Natural killer cell (primary cell): Measurements from ENCODE around the gene ARID5B. TPM values are rescaled to one million over a fixed set of nuclear protein-coding genes. Genes with fewer than 3 reads are reported as not detected.

Experiments
- ATAC-seq, 3 donors: fragments of 150-1000 bp in 2 of 3; fragments of 200-7000 bp in 1 of 3; cut with Tn5 transposase; 1 replicate in 1 of 3; 2 replicates in 2 of 3; pipeline ENCODE4 v1.10.0; 2021; ENCODE audit warnings: mild to moderate bottlenecking in 2 of 3, moderate library complexity in 2 of 3
- DNase-seq, 2 donors: peaks; one replicate each; pipeline versions ENCODE4 v3.0.0 to v3.0.0-alpha.2; 2013 to 2021; ENCODE audit warnings: mixed read lengths in 1 of 2
- H3K27ac ChIP-seq: one replicate; pipeline ENCODE4 v1.5.1; 2013; ENCODE audit warnings: mild to moderate bottlenecking, low read length
- H3K27me3 ChIP-seq: one replicate; pipeline ENCODE4 v1.6.1; 2013; ENCODE audit warnings: low read length; ENCODE audit not compliant: control insufficient read depth, insufficient read depth
- H3K36me3 ChIP-seq: one replicate; pipeline ENCODE4 v1.6.1; 2013; ENCODE audit warnings: low read length; ENCODE audit not compliant: control insufficient read depth, insufficient read depth
- H3K4me1 ChIP-seq: one replicate; pipeline ENCODE4 v1.6.1; 2013; ENCODE audit warnings: low read length; ENCODE audit not compliant: control insufficient read depth, insufficient read depth
- H3K4me3 ChIP-seq: one replicate; pipeline ENCODE4 v1.5.1; 2013; ENCODE audit warnings: low read length
- H3K9me3 ChIP-seq: one replicate; pipeline ENCODE4 v1.6.1; 2013; ENCODE audit warnings: low read length; ENCODE audit not compliant: control insufficient read depth, insufficient read depth
- H3K27ac Mint-ChIP-seq, 2 donors: one replicate each; pipeline ENCODE4 v1.8.0; 2022; ENCODE audit warnings: mild to moderate bottlenecking in 2 of 2, mixed read lengths in 2 of 2, moderate library complexity in 1 of 2
- H3K27me3 Mint-ChIP-seq, 2 donors: one replicate each; pipeline ENCODE4 v1.8.0; 2022; ENCODE audit warnings: low read depth in 2 of 2, mixed read lengths in 2 of 2
- H3K36me3 Mint-ChIP-seq: one replicate; pipeline ENCODE4 v1.8.0; 2022; ENCODE audit warnings: mixed read lengths
- H3K4me1 Mint-ChIP-seq, 2 donors: one replicate each; pipeline ENCODE4 v1.8.0; 2022; ENCODE audit warnings: mixed read lengths in 2 of 2
- H3K4me3 Mint-ChIP-seq: one replicate; pipeline ENCODE4 v1.8.0; 2022; ENCODE audit warnings: mild to moderate bottlenecking, moderate library complexity, mixed read lengths
- H3K9me3 Mint-ChIP-seq, 2 donors: one replicate each; pipeline ENCODE4 v1.8.0; 2022; ENCODE audit warnings: mixed read lengths in 2 of 2
- WGBS: methylation state at CpG from one replicate; pipeline ENCODE4 v1.1.7; 2013; ENCODE audit warnings: missing lambda C conversion rate; ENCODE audit not compliant: insufficient coverage; 5-methylcytosine and 5-hydroxymethylcytosine counted together
- intact Hi-C: fragments of 100-400 bp; cut with micrococcal nuclease; formaldehyde crosslinking; loops from one replicate; pipeline ENCODE4 v1.14.2; 2022
- total RNA-seq, 4 donors: library from RNA; stranded (reverse); fragments of 120-200 nt in 1 of 4; gene quantifications; one replicate each; pipeline versions ENCODE4 v1.2.3 to v1.2.4, GENCODE V29; 2013 to 2022
- TF ChIP-seq, protein P1 (sequence below): fragments of 200-600 bp; IDR thresholded peaks from one replicate; pipeline ENCODE4 v1.8.0; 2022; ENCODE audit warnings: antibody characterized with exemption

Gene ARID5B
- total RNA-seq, 3 donors from 2014 or later (not counting 1 experiment from before 2014, with no cell fraction given): 22.3 to 44.3 (median 31.3) TPM

DNA sequence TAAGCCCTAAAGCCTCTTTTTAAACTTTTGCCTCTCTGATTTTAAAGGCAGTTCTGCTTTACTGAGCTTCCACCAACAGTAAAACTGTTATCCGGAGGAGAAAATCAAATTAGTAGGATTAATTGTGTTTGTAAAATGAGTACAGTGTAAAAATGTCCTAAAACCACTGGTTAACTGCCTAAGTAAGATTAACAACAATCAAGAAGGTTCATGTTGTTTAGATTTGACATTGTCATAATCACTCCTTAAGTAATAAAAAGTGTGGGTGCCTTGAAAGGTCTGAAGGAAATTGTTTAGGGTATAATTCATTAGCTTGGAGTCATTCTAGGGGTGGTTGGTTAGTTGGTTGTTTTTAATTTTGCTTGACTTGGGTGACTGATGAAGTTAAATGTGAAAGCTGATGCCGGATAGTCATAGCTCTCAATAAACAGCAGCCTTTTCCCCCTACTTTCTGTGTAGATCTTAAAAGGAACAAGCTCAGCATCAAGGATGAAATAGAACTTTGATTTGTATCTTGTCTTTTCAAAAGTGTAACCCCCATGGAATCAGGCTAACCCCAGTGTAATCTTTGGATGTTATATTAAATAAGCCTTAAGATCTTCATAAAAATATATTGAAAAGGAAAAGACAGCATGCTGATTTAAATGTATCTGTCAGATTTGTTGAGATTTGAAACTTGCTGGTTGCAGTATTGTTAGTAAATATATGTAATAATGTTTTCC is 148.3 kb downstream of the ARID5B start:
- peaks cover 18% of the 10 kb centered on the region for H3K36me3 ChIP-seq
- TF ChIP-seq, protein P1, sequence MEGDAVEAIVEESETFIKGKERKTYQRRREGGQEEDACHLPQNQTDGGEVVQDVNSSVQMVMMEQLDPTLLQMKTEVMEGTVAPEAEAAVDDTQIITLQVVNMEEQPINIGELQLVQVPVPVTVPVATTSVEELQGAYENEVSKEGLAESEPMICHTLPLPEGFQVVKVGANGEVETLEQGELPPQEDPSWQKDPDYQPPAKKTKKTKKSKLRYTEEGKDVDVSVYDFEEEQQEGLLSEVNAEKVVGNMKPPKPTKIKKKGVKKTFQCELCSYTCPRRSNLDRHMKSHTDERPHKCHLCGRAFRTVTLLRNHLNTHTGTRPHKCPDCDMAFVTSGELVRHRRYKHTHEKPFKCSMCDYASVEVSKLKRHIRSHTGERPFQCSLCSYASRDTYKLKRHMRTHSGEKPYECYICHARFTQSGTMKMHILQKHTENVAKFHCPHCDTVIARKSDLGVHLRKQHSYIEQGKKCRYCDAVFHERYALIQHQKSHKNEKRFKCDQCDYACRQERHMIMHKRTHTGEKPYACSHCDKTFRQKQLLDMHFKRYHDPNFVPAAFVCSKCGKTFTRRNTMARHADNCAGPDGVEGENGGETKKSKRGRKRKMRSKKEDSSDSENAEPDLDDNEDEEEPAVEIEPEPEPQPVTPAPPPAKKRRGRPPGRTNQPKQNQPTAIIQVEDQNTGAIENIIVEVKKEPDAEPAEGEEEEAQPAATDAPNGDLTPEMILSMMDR: no peak
- DNase-seq (peak in 1 of 2 donors; percentile 41), ATAC-seq (no peak)
- Mint-ChIP-seq H3K36me3 (peaks cover 11% of the 10 kb centered on the region), H3K27me3 (no peaks in the 10 kb centered on the region), H3K4me1 (peaks cover 92 to 97% of the 10 kb centered on the region in 2 donors), H3K4me3 (peak overlapping the region; percentile 79), H3K27ac (peak overlapping the region; percentile 84 to 89), H3K9me3 (no peaks in the 10 kb centered on the region)
- H3K27ac ChIP-seq: peak overlapping the region; percentile 70
- no CpG with 5 or more reads among the region's 2 CpGs for WGBS
- peak overlapping the region; percentile 35 for H3K4me3 ChIP-seq
- H3K4me1 ChIP-seq: peaks cover 57% of the 10 kb centered on the region
- intact Hi-C loops: loop anchor here (2.0 to 5.0 kb wide), 8 partner anchors 33 to 1218 kb away; partner anchors contain the start of gene ARID5B
- H3K27me3 ChIP-seq: no peaks in the 10 kb centered on the region
- H3K9me3 ChIP-seq: no peaks in the 10 kb centered on the region

- H3K27me3 Mint-ChIP-seq: no peaks in the 10 kb centered on the region
- H3K4me3 ChIP-seq: peak overlapping the region; percentile 35
Observed at GRCh38 chr10:62050346-62050892, 148.9 kb downstream of the ARID5B start.

DNA sequence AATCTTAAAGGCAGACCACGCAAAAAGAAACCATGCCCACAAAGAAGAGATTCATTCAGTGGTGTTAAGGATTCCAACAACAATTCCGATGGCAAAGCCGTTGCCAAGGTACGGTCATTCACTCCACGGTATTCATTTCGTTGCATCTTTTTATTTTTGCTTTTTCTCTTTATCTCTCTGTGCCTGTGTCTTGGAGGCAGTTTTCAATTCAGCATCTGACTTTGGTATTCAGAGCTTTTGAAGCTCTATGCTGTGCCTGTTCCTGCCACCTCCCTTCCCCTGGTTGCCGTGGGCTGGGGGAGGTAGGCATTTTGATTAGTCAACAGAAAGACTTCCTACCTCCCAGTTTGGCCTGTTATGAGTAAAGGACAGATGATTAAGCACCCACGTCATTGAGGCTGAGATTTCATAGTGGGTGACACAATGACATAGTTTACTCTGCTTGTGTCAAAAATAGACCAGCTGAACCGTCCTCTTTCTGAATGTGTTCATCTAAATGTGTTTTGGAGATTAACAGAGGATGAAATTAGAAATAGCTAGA is 149.5 kb downstream of the ARID5B start:
- Histone ChIP-seq H3K9me3 (no peaks in the 10 kb centered on the region), H3K4me3 (no peak overlapping the region), H3K27ac (peak overlapping the region; percentile 70), H3K27me3 (no peaks in the 10 kb centered on the region), H3K36me3 (peaks cover 18% of the 10 kb centered on the region), H3K4me1 (peaks cover 50% of the 10 kb centered on the region)
- Mint-ChIP-seq H3K4me1 (peaks cover 83 to 98% of the 10 kb centered on the region in 2 donors), H3K36me3 (peaks cover 11% of the 10 kb centered on the region), H3K4me3 (peak overlapping the region; percentile 79), H3K27me3 (no peaks in the 10 kb centered on the region), H3K27ac (peak overlapping the region; percentile 84 to 89), H3K9me3 (no peaks in the 10 kb centered on the region)
- intact Hi-C loops: loop anchor here (2.0 kb wide), 2 partner anchors 32 to 58 kb away; no protein-coding TSS in a partner anchor
- DNase-seq (peak; percentile 44 to 87), ATAC-seq (peak; percentile 68 to 83 (median 81))
- TF ChIP-seq, protein P1: no peak
- 58% methylated on average over 8 of the region's 9 CpGs for WGBS

More at GRCh38 chr10:62050346-62050892, 148.9 kb downstream of the ARID5B start:
- peaks cover 54% of the 10 kb centered on the region for H3K4me1 ChIP-seq
- Mint-ChIP-seq H3K4me1 (peaks cover 88 to 99% of the 10 kb centered on the region in 2 donors), H3K9me3 (no peaks in the 10 kb centered on the region), H3K36me3 (peaks cover 11% of the 10 kb centered on the region), H3K27ac (peak overlapping the region; percentile 84 to 89), H3K4me3 (peak overlapping the region; percentile 79)
- H3K36me3 ChIP-seq: peaks cover 18% of the 10 kb centered on the region
- H3K27ac ChIP-seq: peak overlapping the region; percentile 70
- ATAC-seq (no peak), DNase-seq (peak in 1 of 2 donors; percentile 42)
- WGBS: 70% methylated on average over 3 of the region's 5 CpGs
- no peaks in the 10 kb centered on the region for H3K27me3 ChIP-seq
- intact Hi-C loops: loop anchor here (2.0 kb wide), 2 partner anchors 32 to 58 kb away; no protein-coding TSS in a partner anchor
- H3K9me3 ChIP-seq: no peaks in the 10 kb centered on the region
- TF ChIP-seq, protein P1: no peak
